ENCODE data around the gene SHQ1.
"Not testable (repeated sequence)": the region's sequence is repeated elsewhere in the genome, so short reads cannot be mapped to it uniquely, and the experiment has no call there.

Gene SHQ1

GRCh38 chr3:72798552-72799195, 49.6 kb downstream of the SHQ1 start:
- no peak for DNase-seq

DNA sequence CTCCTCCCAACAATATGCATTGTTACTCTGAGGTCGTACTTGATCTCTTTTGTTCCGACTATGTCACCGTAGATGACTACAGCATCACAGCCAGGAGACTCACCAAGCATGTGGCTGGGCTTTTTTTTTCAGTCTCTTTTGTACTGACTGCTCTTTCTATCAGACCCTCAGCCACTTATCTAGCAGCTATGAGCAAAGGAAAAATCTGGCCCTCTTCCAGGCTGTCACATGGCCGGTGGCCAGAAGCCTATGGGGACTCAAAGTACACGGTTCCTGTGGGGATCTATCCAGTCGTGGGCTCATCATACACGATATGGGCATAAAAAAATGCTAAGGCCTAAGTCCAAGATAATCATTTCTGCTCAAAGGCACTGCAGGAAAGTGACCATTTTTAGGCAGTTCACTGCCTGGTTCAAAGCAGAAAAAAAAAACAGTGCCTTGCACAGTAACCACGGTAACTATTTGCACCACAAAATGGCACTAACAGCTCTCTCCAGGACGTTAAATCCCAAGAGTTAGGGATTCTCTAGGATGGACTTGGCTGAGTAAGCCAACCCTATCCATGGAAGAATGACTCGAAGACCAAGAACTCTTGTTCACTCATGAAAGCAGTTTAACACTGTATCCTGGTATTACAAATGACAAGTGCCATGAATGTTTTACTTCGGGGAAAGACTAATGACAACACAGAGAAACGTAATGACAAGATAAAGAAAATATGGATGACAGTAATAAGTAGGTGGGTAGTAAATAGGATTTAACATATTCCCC, 50.3 kb downstream of the SHQ1 start:
- no peak for DNase-seq

DNA sequence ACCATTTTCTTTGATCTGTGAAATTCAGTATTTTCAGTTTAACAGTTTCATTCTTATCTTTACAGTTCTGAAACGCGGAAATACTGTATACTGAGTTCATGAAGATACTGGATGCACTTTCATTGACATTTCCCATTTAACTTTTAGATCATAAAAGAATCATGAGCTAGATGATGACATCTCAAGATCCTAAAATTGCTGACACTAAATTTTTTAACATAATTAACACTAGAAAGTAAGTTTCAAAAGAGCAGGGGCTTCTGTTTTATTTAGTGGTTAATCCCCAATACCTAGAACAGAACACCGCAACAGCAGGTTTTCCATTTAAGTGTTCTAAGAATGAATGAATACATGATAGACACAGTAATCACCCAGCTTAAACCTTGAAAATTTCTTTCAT, 54.2 kb downstream of the SHQ1 start:
- no peak for DNase-seq

GRCh38 chr3:72791161-72791560, 57.1 kb downstream of the SHQ1 start:
- no peak for DNase-seq

GRCh38 chr3:72789786-72790185, 58.5 kb downstream of the SHQ1 start:
- no peak for DNase-seq

GRCh38 chr3:72788232-72788631, 60.0 kb downstream of the SHQ1 start:
- not testable (repeated sequence) for DNase-seq

DNA sequence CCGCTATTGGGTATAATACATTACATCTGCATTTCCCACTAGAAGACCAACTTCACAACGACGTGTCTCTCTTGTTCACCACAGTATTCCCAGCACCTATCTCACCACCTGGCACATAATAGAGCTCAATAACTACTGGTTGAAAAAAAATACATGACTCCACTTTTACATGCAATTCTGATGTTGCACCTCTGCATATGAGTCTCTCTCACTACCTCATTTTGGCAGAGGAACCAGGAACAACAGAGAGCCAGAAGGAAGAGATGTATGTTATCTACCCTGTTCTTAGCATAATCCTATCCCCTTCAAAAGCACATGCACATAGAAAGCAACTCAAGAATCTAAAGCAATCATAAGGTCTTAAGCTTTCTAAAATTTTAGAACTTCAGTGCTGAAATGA, 61.6 kb downstream of the SHQ1 start:
- peak; percentile 8 to 50 (median 21) for DNase-seq

- DNase-seq, result no peak
These were observed 64.0 kb downstream of the SHQ1 start for GRCh38 chr3:72784226-72784625.

DNA sequence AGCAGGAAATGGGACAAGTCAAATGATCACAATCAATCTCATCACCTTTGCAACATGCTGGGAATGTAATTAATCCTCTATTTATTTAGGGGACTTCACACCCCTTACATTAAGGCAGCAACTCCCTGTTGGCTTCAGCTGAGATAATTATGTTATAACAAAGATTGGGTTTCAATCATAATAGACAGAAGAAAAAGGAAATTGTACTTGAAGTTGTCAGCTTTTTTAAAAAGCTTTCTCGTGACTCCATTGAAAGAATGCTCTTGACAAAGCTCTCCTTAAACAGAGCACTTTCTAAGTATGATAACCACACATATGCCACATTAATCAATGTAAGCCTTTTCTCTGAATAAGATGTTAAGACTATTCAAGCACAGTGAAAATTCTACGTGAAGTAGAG, 65.7 kb downstream of the SHQ1 start:
- no peak for DNase-seq

DNA sequence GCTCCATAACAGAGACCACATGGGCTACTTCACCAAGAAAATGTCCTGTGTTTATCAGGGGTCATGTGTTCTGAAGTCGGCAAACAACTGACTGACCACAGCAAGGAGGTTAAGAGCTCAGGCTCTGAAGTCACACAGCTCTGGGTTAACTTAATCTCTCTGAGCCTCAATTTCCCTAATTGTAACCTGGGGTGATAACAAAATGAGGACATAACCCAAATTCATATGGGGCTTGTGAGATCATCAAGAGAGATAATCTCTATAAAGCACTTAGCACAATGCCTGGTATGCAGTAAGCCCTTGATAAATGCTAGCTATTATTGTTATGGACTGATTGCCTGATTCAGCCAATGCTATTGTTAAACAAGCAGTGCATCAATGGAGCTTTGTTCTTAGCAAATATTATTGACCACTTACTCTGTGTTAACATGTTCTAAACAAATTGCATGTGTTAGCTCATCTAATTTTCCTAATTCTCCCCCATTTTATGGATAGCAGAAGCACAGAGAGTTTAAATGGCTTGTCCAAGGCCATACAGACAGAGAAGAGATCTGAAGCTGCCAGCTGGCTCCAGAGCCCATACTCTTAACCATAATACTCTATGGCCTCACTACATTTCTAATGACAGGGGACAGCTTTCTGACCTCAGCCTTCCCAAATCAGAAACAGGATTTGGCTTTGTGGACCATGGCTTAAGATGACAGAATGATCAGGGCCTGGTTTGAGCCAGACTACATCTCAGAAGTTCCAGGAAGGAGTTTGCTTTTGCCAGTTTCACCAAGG, 78.3 kb downstream of the SHQ1 start:
- DNase-seq, result no peak

DNA sequence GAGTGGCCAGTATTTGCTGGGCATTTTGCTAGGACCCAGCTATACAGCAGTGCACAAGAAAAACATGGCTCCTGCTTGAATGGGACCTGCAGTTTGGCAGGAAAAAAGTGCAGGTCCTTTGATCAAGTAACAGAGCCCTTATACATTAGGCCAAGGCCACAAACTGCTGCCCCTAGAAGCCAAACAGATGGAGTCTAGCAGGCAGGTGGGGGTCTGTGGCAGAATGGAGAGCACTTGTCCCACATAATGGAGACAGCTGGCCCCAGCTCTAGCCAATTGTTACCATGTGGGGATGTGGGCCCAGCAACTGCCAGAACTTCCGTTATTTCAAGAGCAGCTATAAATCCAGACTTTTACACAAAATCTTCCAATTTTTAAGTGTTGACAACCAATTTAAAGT, 79.3 kb downstream of the SHQ1 start:
- no peak for DNase-seq

DNA sequence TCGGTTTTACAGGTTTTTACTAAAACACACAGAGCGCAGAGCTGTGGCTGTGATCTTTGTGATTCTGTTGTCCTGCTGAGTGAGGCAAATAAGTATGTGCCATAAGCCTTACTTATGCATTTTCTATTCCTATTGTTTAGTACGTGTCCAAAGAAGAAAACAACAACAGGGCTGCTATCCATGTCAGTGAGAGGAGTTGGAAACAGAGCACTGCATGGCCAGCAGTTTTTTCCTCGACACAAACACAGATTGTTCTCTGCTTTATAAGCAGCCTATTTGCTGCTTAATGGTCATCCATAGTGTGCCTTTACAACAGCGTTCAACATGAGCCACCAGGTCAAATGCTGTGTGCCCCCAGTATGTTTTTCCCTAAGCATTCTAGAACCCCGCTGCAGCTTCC, 79.8 kb downstream of the SHQ1 start:
- no peak for DNase-seq

- no peak for DNase-seq
These were observed 80.2 kb downstream of the SHQ1 start for GRCh38 chr3:72768006-72768441.

GRCh38 chr3:72766866-72767265, 81.4 kb downstream of the SHQ1 start:
- no peak for DNase-seq

- no peak for DNase-seq
These were observed 84.3 kb downstream of the SHQ1 start for GRCh38 chr3:72763751-72764440.

DNA sequence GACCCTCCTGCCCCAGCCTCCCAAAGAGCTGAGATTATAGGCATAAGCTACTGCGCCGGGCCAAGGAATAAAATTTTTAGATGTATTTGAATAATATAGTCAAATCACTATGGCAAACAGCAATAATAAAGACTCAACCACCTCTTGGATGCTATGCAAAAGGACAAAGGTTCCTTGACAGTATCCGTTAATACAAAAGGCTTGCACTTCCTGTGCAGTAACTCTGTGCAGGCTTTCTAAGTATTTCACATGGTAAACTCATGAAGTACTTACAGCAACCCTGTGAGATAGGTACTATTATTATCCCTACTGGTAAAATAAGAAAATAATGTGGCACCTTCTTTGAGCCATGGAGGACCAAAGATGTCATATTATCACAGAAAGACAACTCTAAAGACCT, 86.8 kb downstream of the SHQ1 start:
- DNase-seq, result no peak

GRCh38 chr3:72760225-72760624, 88.0 kb downstream of the SHQ1 start:
- DNase-seq, result no peak

GRCh38 chr3:72756900-72757299, 91.3 kb downstream of the SHQ1 start:
- peak; percentile 56 to 81 (median 72) for DNase-seq

- DNase-seq, result no peak
These were observed 93.7 kb downstream of the SHQ1 start for GRCh38 chr3:72754582-72754981.

DNA sequence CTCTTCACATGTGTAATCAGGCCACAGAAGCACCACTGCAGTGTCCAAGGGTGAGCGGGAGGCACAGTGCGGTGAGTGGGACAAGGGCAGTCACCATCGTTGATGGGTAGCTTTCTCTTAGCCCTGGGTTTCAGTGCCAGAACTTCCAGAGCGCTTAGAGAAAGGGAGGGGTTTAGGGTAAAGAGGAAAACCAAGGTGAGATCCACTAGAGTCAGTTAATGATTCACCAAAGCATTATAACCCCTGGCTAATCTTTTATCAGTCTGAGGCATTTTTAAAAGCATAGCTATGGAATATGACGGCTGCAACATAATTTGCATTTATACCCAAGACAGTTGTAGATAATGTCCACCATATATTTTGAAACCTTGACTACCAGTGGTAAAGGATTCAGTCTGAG, 94.8 kb downstream of the SHQ1 start:
- DNase-seq, result no peak

GRCh38 chr3:72750405-72750965, 97.8 kb downstream of the SHQ1 start:
- no peak for DNase-seq

- no peak for DNase-seq
These were observed 99.6 kb downstream of the SHQ1 start for GRCh38 chr3:72748659-72749058.

All from suppressor macrophage (primary cell).